Mononuclear cell (primary cell): ENCODE results near the gene MYO1H. TPM values are rescaled to one million over a fixed set of nuclear protein-coding genes. Genes with fewer than 3 reads are reported as not detected.

ENCODE experiments used
- H3K27me3 ChIP-seq: 2 replicates; pipeline ENCODE4 v1.6.0; 2011; ENCODE audit warnings: low read length, control low read depth; ENCODE audit not compliant: insufficient read depth
- H3K4me1 ChIP-seq: 2 replicates; pipeline ENCODE4 v1.5.1; 2011; ENCODE audit warnings: mild to moderate bottlenecking, low read length, control low read depth; ENCODE audit not compliant: insufficient read depth
- H3K4me3 ChIP-seq: 2 replicates; pipeline ENCODE4 v1.5.1; 2011; ENCODE audit warnings: mild to moderate bottlenecking, low read length, moderate library complexity
- H3K9me3 ChIP-seq: 2 replicates; pipeline ENCODE4 v1.5.1; 2011; ENCODE audit warnings: low read depth, mild to moderate bottlenecking, control low read depth, low read length
- total RNA-seq: library from RNA; depleted of rRNA; stranded (reverse); fragments of >200 nt; gene quantifications from one replicate; pipeline ENCODE4 v1.2.3, GENCODE V29; 2012

MYO1H gene
- total RNA-seq, 1 donor, result under 0.01 TPM

DNA sequence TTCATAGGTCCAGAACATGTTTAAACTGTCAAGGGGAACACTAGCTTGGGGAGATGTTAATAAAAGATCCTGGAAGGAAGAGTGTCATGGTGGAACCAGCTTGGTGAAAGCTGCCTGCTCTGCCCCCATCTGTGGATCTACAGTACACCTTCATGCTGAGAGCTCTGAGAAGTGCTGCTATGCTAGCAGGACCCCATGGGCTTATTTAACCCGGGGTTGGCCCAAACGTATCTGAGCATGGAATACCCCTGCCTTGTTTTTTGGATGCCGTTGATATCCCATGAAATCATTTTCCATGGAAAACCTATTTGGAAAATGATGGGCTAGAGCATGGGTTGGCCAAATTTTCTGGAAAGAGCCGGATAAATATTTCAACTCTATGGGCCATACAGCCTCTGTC, 144.0 kb downstream of the MYO1H start:
- H3K4me3 ChIP-seq, result no peak overlapping the region

DNA sequence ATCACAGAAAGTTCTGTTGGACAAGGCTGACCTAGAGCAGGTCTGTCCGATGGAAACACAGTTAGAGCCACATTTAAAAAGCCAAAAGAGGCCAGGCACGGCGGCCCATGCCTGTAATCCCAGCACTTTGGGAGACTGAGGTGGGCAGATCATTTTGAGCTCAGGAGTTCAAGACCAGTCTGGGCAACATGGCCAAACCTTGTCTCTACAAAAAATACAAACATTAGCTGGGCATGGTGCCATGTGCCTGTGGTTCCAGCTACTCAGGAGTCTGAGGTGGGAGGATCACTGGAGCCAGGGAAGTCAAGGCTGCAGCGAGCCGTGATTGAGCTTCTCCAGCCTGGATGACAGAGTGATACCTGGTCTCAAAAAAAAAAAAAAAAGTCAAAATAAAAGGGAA, 144.7 kb downstream of the MYO1H start:
- Histone ChIP-seq H3K4me3 (no peak overlapping the region), H3K4me1 (no peaks in the 10 kb centered on the region), H3K9me3 (no peaks in the 10 kb centered on the region), H3K27me3 (no peaks in the 10 kb centered on the region)

More for the DNA sequence above, 144.0 kb downstream of the MYO1H start:
- Histone ChIP-seq H3K4me1 (no peaks in the 10 kb centered on the region), H3K9me3 (no peaks in the 10 kb centered on the region), H3K27me3 (no peaks in the 10 kb centered on the region)

DNA sequence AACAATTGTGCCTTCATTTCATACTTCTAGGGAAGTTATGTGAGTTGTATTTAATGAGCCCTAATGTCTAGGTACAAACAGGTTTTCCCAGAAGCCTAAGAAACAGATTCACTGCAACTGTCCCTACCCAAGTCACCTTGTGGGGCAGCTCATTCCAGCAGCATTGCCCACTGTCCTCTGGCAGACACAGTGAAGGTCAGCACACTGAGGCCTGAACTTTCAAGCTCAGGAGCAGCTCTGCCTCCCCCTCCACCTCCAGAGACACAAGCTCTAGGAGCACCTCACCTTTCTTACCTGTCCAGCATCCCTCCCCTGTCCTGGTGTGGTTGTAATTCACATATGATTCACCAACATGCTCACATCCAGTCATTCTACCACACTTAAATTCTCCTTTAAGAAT, 145.4 kb downstream of the MYO1H start:
- Histone ChIP-seq H3K9me3 (no peaks in the 10 kb centered on the region), H3K4me3 (no peak overlapping the region), H3K27me3 (no peaks in the 10 kb centered on the region), H3K4me1 (no peaks in the 10 kb centered on the region)

DNA sequence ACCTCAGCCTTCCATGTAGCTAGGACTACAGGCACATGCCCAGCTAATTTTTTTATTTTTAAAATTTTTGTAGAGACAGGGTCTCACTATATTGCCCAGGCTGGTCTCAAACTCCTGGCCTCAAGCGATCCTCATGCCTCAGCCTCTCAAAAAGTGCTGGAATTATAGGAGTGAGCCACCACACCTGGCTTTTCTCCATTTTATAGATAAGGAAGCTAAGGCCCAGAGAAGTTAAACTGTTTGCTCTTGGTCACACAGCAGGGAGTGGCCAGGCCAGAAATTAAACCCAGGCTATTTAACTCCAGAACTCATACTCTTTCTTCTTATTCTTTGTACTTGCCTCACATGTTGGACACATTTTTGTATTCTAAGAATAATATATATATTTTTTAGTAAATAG, 146.2 kb downstream of the MYO1H start:
- Histone ChIP-seq H3K27me3 (no peaks in the 10 kb centered on the region), H3K4me1 (no peaks in the 10 kb centered on the region), H3K9me3 (no peaks in the 10 kb centered on the region), H3K4me3 (no peak overlapping the region)

DNA sequence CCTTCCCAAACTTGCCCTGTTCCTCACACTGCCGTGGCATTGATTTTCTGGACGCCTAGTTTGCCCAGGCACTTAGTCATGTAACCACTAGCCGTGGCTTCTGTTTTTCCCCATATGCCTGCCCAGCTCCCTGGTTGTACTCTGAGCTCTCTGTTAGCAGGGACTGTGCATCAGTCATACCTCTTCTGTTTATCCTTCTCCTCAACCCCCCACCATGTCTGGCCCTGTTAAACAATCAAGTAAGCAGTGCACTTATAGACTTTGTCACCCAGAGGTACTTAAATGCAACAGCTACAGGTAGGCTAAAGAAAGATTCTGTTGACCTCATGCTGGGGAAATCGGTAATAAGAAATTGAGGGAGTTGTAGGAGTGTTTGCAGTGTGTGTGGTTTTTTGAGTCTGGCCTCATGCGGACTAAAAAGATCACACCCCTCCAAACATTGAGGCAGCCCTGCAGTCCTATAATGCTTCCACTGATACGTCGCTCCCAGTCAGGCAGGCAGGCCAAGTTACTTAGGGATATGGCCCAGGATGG, 146.7 kb downstream of the MYO1H start:
- no peaks in the 10 kb centered on the region for H3K4me1 ChIP-seq
- no peaks in the 10 kb centered on the region for H3K27me3 ChIP-seq
- no peaks in the 10 kb centered on the region for H3K9me3 ChIP-seq
- no peak overlapping the region for H3K4me3 ChIP-seq

DNA sequence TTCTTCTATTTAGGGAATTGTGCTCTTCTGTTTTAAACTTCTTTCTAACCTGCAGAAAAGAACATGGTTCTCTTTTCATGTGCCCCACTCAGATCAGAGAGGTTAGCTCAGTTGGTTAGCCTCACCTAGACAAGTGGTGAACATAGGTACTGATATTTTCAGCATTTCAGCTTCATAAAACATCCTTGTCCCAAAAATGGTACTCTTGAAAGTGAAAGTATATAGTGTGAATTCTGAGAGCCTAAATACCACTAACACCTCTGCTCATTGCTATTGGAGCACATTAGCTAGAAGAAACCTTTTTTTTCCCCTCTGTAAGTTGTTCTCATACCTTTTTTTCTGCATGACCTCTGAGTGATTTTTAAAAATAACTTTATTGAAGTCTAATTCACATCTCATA, 147.3 kb downstream of the MYO1H start:
- no peak overlapping the region for H3K4me3 ChIP-seq
- H3K27me3 ChIP-seq, result no peaks in the 10 kb centered on the region
- H3K9me3 ChIP-seq, result no peaks in the 10 kb centered on the region
- no peaks in the 10 kb centered on the region for H3K4me1 ChIP-seq

DNA sequence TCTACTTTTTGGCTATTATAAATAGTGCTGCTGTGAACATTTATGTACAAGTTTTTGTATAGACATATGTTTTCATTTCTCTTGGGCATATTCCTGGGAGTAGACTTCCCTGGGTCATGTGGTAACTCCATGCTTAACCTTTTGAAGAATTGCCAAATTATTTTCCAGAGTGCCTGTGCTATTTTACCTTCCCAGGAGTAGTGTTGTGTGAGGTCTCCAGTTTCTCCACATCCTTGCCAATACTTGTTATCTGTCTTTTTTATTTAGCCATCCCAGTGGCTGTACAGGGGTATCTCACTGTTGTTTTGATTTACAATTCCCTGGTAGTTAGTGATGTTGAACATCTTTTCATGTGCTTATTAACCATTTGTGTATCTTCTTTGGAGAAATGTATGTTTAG, 148.6 kb downstream of the MYO1H start:
- H3K9me3 ChIP-seq, result no peaks in the 10 kb centered on the region
- no peaks in the 10 kb centered on the region for H3K27me3 ChIP-seq
- H3K4me1 ChIP-seq, result no peaks in the 10 kb centered on the region
- H3K4me3 ChIP-seq, result no peak overlapping the region

DNA sequence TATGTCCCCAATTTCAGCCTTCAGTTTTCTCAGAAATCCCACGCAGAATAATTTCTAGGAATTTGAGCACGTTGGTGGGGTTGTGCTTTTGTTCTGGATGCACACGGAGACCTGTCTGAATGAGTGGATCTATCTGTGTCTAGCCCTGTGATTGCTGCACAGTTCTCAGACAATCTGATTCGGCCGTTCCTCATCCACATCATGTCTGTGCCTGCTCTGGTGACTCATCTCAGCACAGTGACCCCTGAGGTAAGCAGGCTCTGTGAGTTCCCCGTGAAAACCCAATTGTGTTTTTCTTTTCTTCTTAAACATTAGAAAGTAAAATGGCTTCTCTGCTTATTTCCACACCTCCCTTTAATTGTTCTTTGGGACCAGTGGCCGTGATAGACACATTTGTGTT, 150.0 kb downstream of the MYO1H start:
- H3K4me1 ChIP-seq, result no peaks in the 10 kb centered on the region
- no peaks in the 10 kb centered on the region for H3K27me3 ChIP-seq
- no peak overlapping the region for H3K4me3 ChIP-seq
- no peaks in the 10 kb centered on the region for H3K9me3 ChIP-seq

Other genes with a start within 250 kb of the MYO1H start
- gene ACACB, start 231.3 kb upstream of the MYO1H start, total RNA-seq, result 6.4 TPM
- gene FOXN4, start 38.6 kb upstream of the MYO1H start, total RNA-seq, result not detected
- 39.3 TPM for gene KCTD10, start 129.4 kb downstream of the MYO1H start, total RNA-seq
- gene UBE3B, start 129.7 kb downstream of the MYO1H start, total RNA-seq, result 14.8 TPM
- gene MMAB, start 225.6 kb downstream of the MYO1H start, total RNA-seq, result 5.2 TPM
- 3.9 TPM for gene MVK, start 225.9 kb downstream of the MYO1H start, total RNA-seq